HG03108 (cell line): ENCODE results near the gene TRMT1L.

Experiments used
- ATAC-seq: cut with Tn5 transposase; IDR thresholded peaks from one replicate; pipeline ENCODE4 v1.9.1; 2021; ENCODE audit warnings: moderate library complexity; ENCODE audit not compliant: unreplicated experiment

Gene TRMT1L

DNA sequence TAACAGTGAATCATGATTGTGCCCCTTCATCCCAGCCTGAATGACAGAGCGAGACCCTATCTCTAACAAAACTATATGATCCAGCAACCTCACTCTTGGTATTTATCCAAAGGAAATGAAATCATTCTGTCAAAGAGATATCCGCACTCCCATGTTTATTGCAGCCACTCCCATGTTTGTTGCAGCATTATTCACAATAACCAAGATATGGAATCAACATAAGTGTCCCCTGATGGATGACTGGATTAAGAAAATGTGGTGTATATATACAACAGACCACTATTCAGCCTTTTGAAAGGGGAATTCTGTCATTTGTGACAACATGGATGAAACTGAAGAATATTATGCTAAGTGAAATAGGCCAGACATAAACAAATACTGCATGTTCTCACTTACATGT, 44.4 kb downstream of the TRMT1L start:
- no peak for ATAC-seq

- ATAC-seq, result no peak
Observed at GRCh38 chr1:185111873-185112272, 44.9 kb downstream of the TRMT1L start.

- ATAC-seq, result no peak
Observed at GRCh38 chr1:185110145-185110544, 46.6 kb downstream of the TRMT1L start.

DNA sequence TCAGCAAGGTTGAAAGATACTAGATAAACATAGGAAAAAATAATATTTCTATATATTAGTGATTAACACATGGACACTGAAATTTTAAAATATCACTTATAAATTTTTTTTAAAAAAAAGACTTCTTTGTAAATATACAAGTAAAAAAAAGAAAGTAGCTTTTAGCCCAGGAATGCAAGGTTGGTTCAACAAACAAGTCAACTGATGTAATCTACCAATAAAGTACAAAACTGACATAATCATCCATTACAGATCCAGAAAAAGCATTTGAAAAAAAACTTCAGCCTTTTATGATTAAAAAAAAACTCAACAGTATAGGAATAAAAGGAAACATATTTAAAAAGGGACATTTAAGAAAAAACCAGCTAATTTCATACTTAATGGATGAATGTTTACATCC, 48.4 kb downstream of the TRMT1L start:
- no peak for ATAC-seq

DNA sequence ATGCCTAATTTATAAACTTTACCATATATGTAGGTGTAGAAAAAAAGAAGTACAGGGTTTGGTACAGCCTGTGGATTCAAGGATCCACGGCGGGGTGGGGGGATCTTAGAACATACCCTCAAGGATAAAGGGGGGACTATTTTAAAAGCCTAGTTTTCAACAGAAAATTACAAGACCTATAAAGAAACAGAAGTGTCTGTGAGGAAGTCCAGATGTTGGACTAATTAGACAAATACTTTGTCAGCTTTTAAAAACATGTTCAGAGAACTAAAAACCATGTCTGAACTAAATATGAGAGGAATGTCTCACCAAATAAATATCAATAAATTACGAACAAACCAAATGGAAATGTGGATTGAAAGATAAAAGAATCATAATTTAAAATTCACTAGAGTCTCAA, 51.6 kb downstream of the TRMT1L start:
- no peak for ATAC-seq

- ATAC-seq, result no peak
Observed at GRCh38 chr1:185104083-185104482, 52.7 kb downstream of the TRMT1L start.

DNA sequence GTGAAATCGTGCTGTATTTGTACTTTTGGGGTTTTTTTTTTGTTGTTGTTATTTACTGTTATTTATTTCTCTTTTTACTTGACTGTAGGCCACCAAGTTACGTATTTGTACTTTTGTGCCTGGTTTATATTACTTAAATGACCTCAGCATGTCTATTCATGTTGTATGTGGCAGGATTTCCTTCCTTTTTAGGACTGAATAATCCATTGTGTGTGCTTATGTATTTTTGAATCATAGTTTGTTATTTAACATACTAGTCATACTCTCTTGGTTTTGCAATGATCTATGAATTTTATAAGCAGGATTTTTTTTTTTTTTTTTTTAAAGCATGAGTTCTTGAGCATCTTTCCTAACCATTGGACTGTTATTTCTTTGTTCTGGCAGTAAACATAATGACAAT, 60.2 kb downstream of the TRMT1L start:
- no peak for ATAC-seq

DNA sequence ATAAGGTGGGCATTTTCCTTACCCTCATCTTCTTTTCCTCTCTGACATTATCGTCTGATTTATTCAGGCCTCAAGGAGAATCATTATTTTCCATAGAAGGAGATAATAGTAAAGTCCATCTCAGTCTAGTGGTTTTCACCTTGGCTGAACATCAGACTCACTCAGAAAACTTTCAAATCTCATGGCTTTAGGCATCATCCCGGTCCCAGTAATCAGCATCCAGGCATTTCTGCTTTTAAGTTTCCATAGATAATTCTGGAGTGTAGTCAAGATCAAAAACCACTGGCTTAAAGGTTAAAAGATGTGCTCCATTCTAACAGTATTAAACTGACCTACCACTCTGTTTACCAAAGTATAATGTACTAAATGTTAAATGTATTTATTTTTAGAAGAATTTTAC, 62.0 kb downstream of the TRMT1L start:
- no peak for ATAC-seq

GRCh38 chr1:185091480-185091879, 65.3 kb downstream of the TRMT1L start:
- no peak for ATAC-seq

- ATAC-seq, result no peak
Observed at GRCh38 chr1:185087746-185088145, 69.0 kb downstream of the TRMT1L start.

DNA sequence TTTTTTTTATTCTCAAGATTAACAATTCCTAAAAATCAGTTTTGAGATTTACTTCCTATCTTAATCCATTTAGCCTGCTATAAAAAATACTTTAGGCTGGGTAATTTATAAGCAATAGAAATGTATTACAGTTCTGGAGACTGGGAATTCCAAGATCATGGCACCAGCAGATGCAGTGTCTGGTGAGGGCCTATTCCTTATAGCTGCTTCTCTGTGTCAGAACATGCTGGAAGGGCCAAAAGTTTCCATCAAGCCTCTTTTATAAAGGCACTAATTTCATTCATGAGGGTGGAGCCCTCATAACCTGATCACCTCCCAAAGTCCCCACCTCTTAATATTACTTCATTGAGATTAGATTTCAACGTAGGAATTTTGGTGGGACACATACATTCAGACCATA, 69.7 kb downstream of the TRMT1L start:
- no peak for ATAC-seq

- no peak for ATAC-seq
Observed at GRCh38 chr1:185083818-185084217, 72.9 kb downstream of the TRMT1L start.

DNA sequence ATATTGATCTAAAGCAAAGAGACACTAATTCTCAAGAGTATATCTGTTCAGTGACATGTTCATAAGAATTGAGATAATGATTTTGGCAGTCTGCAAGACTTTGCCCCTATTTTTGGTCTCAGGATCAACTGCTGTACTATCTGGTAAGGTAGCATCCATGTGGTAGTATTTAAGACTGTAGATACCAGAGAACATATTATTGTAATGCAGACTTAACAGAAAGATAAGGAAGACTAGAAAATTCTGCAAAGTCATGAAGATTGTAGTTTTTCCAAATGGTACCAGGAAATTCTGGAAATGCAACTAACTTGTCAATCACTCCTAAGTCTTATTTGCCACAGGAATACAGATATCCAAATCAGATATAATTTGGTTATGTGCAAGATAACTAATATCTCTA, 76.3 kb downstream of the TRMT1L start:
- no peak for ATAC-seq

DNA sequence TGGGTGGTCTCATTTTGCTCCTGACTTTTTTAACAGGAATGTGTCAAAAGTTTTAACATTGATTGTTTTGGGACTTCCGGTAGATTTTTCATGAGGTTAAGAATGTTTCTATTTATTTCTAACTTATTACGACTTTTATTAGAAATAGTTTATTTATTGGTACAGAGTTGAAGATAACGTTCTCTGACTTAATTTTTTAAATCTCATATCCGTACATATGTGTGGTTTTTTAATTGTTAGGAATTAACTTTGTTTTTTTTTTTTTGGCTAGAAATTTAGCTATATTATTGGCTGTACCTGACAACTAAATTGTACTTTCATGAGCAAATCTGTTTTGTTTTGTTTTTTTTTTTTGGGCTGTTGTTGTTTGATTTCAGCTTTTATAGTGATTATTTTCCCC, 79.4 kb downstream of the TRMT1L start:
- ATAC-seq, result no peak

DNA sequence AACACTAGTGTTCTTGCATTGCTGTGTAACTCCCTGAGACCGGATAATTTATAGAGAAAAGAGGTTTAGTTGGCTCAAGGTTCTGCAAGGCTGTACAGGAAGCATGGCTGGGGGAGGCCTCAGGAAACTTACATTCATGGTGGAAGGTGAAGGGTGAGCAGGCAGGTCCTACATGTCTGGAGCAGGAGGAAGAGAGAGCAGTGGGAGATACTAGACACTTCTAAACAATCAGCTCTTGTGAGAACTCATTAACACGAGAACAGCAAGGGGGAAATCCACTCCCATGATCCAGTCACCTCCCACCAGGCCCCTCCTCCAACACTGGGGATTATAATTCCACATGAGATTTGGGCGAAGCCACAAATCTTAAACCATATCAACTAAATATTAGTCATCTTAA, 81.3 kb downstream of the TRMT1L start:
- no peak for ATAC-seq

- ATAC-seq, result no peak
Observed at GRCh38 chr1:185074307-185074706, 82.4 kb downstream of the TRMT1L start.

DNA sequence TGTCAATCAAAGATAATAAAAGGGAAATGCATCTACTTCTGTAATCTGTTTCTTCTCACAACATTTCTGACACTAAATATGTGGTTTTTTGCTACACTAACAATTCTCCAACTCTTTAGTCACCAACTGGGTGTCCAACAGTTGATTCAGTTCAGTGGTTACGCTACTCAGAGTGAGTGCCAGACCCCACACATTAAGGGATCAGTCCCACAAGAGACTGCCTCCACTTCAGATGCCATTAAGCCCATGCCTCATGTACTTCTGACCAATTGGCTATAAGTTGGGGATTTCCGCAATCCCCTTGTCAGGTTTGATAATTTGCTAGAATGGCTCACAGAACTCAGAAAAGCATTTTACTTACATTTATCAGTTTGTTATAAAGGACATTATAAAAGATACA, 83.0 kb downstream of the TRMT1L start:
- no peak for ATAC-seq

- ATAC-seq, result no peak
Observed at GRCh38 chr1:185070051-185070450, 86.7 kb downstream of the TRMT1L start.

DNA sequence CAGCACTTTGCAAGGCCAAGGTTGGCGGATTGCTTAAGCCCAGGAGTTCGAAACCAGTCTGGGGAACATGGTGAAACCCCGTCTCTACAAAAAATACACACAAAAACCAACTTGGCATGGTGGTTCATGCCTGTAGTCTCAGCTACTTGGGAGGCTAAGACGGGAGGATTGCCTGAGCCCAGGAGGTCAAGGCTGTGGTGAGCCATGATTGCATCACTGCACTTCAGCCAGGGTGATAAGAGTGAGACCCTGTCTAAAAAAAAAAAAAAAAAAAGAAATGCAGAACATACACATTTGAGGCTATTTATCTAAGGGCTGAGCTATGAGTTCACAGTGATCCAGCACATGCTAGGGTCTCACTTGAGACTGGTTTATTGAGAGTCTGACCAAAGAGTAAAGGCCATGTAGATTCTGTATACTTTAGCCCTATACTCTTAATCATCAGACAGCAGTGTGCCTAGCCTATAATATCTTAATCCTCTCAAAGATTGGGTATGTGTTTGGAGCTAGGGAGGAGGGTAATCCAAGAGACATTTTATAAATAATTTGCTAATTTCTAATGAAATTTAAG, 87.5 kb downstream of the TRMT1L start:
- no peak for ATAC-seq

GRCh38 chr1:185068341-185068740, 88.4 kb downstream of the TRMT1L start:
- no peak for ATAC-seq
